ENCODE measurements around the gene OTOS. TPM values are rescaled to one million over a fixed set of nuclear protein-coding genes. Genes with fewer than 3 reads are reported as not detected.
A peak's percentile ranks its signal among the peaks of the same experiment; 100 is the strongest.

Gene OTOS
- total and polyA plus RNA-seq, 8 donors, result not detected

DNA sequence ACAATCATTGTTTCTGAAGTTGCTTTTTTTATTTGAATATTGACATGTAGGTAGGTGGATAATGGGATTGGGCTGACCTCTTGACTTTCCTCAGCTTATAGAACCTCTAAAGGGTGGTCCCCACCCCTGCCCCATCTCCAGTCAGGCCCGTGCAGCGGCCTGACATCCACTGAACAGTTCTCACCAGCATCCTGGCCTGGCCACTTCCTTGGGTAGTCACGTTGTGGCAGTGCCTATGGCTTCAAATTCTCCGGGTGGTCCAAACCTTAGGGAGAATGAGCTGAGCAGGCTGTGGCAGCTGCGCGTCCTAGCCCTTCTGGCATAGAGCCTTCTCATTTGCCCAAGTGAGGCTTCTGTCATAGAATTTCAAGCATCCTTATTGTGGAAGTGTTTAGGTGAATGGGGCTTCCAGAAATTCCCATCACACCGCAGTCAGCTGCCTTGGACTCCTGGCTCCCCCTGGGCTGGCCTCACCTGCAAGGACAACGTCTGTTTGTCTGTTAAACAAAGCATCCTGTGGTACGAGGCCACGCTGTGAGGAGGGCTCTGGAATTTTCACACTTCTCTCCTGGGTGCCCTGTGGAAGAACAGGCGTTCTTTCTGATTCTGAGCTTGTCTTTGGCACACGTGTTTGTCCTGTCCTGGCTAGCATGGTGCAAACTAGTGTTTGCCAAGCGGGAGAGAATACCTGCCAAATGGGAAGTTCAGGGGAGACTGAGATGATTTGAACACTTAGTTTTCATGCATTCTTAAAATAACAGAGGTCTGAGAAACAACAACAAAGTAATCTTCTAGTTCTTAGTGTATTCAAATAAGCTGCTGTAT, 31.8 kb upstream of the OTOS start:
- Histone ChIP-seq H3K36me3 (no peaks in the 10 kb centered on the region), H3K27ac (no peak overlapping the region), H3K9me3 (no peaks in the 10 kb centered on the region), H3K4me1 (no peaks in the 10 kb centered on the region), H3K27me3 (no peaks in the 10 kb centered on the region), H3K4me3 (no peak overlapping the region)
- TF ChIP-seq, protein P1, sequence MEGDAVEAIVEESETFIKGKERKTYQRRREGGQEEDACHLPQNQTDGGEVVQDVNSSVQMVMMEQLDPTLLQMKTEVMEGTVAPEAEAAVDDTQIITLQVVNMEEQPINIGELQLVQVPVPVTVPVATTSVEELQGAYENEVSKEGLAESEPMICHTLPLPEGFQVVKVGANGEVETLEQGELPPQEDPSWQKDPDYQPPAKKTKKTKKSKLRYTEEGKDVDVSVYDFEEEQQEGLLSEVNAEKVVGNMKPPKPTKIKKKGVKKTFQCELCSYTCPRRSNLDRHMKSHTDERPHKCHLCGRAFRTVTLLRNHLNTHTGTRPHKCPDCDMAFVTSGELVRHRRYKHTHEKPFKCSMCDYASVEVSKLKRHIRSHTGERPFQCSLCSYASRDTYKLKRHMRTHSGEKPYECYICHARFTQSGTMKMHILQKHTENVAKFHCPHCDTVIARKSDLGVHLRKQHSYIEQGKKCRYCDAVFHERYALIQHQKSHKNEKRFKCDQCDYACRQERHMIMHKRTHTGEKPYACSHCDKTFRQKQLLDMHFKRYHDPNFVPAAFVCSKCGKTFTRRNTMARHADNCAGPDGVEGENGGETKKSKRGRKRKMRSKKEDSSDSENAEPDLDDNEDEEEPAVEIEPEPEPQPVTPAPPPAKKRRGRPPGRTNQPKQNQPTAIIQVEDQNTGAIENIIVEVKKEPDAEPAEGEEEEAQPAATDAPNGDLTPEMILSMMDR (IDR thresholded peaks at IDR 0.05), result no peak
- ATAC-seq (no peak), FAIRE-seq (no peak), DNase-seq (peak in 1 of 6 donors; percentile 27)
- 58 to 60% methylated on average over 13 of the region's 13 CpGs for WGBS, 2 donors
- intact Hi-C loops (cut with DNase I), result no loop called here

DNA sequence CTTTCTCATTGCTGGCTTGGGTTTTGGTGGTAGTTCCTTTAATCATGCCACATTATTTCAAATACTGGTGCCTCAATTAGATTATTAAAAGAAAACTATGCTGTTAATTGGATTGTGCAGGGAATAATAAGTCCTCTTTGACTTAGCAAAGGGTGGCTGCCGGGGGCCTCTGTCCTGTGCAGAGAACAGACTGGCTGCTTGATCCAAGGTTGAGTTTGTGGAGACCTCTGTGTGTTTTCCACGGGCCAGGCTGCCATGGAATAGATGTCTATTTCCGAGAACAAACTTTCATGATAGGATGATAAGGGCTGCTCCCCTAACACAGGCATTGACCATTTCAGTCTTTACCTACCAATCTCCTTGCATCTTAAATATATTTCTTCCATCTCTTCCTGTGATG, 30.4 kb upstream of the OTOS start:
- no peaks in the 10 kb centered on the region for H3K36me3 ChIP-seq
- peak in 1 of 6 donors; percentile 24 for DNase-seq
- intact Hi-C loops (cut with DNase I), result no loop called here
- H3K4me3 ChIP-seq, result no peak overlapping the region
- H3K9me3 ChIP-seq, result no peaks in the 10 kb centered on the region
- no peak for ATAC-seq
- no peak overlapping the region for H3K27ac ChIP-seq
- FAIRE-seq, result no peak
- H3K27me3 ChIP-seq, result no peaks in the 10 kb centered on the region
- TF ChIP-seq, protein P1 (IDR thresholded peaks at IDR 0.05), result no peak
- no peaks in the 10 kb centered on the region for H3K4me1 ChIP-seq
- 54 to 65% methylated on average over 3 of the region's 3 CpGs for WGBS, 2 donors

DNA sequence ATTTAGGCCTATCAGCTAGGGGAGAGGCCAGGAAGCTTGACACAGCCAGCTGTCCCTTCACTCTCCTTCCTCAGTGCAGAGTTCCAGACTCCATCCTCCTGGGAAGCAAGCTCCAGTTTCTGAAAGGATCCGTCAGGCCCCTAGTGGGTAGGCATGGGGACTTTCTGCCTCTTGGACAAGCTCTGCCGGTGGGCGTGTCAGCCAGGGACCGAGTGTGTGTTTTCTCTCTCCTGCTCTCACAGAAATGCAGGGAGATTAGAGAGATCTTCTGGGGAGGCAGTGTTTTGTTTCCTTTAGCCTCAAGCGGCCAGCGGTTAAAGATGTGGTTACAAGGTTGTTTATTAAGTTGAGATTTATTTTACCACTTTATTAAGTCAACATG, 29.9 kb upstream of the OTOS start:
- no peaks in the 10 kb centered on the region for H3K4me1 ChIP-seq
- intact Hi-C loops (cut with DNase I), result no loop called here
- H3K27ac ChIP-seq, result no peak overlapping the region
- DNase-seq (peak in 1 of 6 donors; percentile 20), FAIRE-seq (no peak), ATAC-seq (no peak)
- TF ChIP-seq, protein P1 (IDR thresholded peaks at IDR 0.05), result no peak
- 36 to 41% methylated on average over 6 of the region's 6 CpGs for WGBS, 2 donors
- no peaks in the 10 kb centered on the region for H3K27me3 ChIP-seq
- H3K36me3 ChIP-seq, result no peaks in the 10 kb centered on the region
- H3K9me3 ChIP-seq, result no peaks in the 10 kb centered on the region
- H3K4me3 ChIP-seq, result no peak overlapping the region

DNA sequence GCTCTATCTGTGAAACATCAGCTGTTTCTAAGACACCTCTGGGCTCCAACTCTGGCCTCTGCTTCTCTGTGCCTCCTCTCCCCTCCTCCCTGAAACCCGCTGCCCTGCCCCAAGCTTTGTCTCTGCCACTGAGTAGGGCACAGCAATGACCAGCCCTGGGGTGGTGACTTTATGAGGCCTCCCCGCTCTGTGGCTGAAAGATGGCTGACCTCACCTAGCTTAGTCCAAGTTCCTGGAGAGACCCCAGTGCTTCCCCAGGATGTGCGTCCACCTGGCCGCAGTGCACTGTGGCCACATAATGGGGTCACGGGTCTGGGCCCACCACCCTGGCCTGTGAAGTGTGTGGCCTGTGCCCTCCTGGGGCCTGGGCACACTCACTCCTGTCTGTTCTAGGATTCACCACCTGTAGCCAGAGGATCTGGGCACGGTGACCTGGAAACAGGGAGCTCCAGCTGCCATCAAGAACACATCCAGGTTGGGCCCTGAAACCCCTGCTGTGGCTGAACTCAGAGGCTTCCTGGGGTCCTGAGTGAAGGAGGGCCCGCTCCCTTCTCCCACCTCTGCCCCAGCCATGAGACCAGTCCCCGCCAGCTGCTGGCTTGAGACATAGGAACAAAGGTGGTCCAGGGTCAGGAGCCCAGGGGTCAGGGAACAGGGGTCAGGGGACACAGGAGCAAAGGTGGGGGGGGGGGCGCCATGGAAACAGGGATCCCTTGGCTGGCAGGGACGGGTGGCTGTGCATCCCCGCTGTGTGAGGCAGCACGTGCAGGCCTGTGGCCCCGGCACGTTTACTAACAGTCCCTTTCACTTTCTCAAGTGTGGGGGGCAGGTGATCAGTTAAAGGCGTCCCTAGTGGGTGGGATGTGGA, 29.3 kb upstream of the OTOS start:
- FAIRE-seq (no peak), ATAC-seq (no peak), DNase-seq (peak in 1 of 6 donors; percentile 43)
- Histone ChIP-seq H3K36me3 (no peaks in the 10 kb centered on the region), H3K27ac (no peak overlapping the region), H3K9me3 (no peaks in the 10 kb centered on the region), H3K27me3 (no peaks in the 10 kb centered on the region), H3K4me3 (no peak overlapping the region), H3K4me1 (no peaks in the 10 kb centered on the region)
- intact Hi-C loops (cut with DNase I), result no loop called here
- TF ChIP-seq, protein P1 (IDR thresholded peaks at IDR 0.05), result no peak
- 73 to 79% methylated on average over 15 of the region's 15 CpGs for WGBS, 2 donors
